Measurements from ENCODE around the gene PTGDR. TPM values are rescaled to one million over a fixed set of nuclear protein-coding genes. Genes with fewer than 3 reads are reported as not detected.

Gene PTGDR
- total RNA-seq, 1 donor from 2014 or later: not detected

DNA sequence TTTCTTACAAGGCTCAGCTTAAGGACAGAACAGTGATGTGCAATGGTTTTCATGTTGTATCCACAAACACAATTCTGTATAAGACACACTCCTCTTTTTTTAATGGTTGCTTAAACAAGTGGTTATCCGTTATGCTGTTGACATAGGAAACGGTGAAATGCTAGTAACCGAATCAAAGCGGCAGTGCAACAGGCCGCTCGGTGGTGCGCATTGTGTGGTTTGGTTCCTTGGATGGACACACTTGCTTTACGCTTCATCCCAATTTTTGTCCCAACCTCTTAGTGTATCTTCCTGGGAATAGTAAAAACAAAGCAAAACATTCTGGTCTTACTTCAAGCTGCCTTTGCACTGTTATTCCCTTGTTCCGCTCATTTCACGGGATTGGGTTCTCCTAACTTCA lies 46.0 kb downstream of the PTGDR start:
- Histone ChIP-seq H3K27me3 (ENCODE audit: control insufficient read depth, insufficient read depth, low read length) (no peaks in the 10 kb centered on the region), H3K36me3 (ENCODE audit: control insufficient read depth, insufficient read depth, low read length) (no peaks in the 10 kb centered on the region), H3K4me3 (ENCODE audit: low read depth, low read length) (peak overlapping the region; percentile 57)
- TF ChIP-seq, protein P1, sequence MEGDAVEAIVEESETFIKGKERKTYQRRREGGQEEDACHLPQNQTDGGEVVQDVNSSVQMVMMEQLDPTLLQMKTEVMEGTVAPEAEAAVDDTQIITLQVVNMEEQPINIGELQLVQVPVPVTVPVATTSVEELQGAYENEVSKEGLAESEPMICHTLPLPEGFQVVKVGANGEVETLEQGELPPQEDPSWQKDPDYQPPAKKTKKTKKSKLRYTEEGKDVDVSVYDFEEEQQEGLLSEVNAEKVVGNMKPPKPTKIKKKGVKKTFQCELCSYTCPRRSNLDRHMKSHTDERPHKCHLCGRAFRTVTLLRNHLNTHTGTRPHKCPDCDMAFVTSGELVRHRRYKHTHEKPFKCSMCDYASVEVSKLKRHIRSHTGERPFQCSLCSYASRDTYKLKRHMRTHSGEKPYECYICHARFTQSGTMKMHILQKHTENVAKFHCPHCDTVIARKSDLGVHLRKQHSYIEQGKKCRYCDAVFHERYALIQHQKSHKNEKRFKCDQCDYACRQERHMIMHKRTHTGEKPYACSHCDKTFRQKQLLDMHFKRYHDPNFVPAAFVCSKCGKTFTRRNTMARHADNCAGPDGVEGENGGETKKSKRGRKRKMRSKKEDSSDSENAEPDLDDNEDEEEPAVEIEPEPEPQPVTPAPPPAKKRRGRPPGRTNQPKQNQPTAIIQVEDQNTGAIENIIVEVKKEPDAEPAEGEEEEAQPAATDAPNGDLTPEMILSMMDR (IDR thresholded peaks at IDR 0.05; ENCODE audit: insufficient read depth, low read length, poor library complexity, severe bottlenecking): no peak
- DNase-seq (ENCODE audit: low read depth): no peak

DNA sequence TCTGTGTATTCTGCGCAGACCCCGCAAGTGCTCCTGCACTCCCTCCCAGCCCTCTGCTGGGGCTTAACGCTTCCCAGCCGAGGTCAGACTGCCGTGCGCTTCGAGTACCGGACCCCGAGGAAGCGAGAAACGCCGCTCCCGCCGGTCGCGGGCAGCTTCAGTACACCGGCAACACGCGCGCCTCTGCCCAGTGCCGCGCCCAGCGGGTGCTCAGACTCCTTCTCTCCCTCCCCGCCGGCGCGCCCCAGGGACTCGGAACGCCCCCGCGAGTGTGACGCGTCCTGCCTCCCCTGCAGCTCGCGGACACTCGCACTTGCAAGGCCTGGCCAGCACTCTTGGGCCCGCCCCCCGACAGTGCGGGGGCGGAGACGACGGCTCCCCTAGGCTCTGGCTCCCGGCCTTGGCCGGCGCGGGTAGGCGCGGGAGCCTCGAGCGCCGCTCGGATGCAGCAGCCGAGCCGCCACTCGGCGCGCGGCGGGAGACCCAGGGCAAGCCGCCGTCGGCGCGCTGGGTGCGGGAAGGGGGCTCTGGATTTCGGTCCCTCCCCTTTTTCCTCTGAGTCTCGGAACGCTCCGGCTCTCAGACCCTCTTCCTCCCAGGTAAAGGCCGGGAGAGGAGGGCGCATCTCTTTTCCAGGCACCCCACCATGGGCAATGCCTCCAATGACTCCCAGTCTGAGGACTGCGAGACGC lies 46.6 kb downstream of the PTGDR start, which contains the start of gene PTGER2:
Gene PTGER2, plus strand, starts transcription at position 410 of the 692 bp plus-strand sequence. Its CDS starts 237 bp downstream, at position 647.
- H3K4me3 ChIP-seq (ENCODE audit: low read depth, low read length): peak within 1 kb of the TSS; percentile 57
- no peaks in the 10 kb centered on the region for H3K27me3 ChIP-seq (ENCODE audit: control insufficient read depth, insufficient read depth, low read length)
- DNase-seq (ENCODE audit: low read depth): peak; percentile 74
- no peaks in the 10 kb centered on the region for H3K36me3 ChIP-seq (ENCODE audit: control insufficient read depth, insufficient read depth, low read length)
- TF ChIP-seq, protein P1 (IDR thresholded peaks at IDR 0.05; ENCODE audit: insufficient read depth, low read length, poor library complexity, severe bottlenecking): no peak

DNA sequence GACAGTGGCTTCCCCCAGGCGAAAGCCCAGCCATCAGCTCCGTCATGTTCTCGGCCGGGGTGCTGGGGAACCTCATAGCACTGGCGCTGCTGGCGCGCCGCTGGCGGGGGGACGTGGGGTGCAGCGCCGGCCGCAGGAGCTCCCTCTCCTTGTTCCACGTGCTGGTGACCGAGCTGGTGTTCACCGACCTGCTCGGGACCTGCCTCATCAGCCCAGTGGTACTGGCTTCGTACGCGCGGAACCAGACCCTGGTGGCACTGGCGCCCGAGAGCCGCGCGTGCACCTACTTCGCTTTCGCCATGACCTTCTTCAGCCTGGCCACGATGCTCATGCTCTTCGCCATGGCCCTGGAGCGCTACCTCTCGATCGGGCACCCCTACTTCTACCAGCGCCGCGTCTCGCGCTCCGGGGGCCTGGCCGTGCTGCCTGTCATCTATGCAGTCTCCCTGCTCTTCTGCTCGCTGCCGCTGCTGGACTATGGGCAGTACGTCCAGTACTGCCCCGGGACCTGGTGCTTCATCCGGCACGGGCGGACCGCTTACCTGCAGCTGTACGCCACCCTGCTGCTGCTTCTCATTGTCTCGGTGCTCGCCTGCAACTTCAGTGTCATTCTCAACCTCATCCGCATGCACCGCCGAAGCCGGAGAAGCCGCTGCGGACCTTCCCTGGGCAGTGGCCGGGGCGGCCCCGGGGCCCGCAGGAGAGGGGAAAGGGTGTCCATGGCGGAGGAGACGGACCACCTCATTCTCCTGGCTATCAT lies 47.3 kb downstream of the PTGDR start:
- DNase-seq (ENCODE audit: low read depth): no peak
- H3K4me3 ChIP-seq (ENCODE audit: low read depth, low read length): peak overlapping the region; percentile 57
- no peaks in the 10 kb centered on the region for H3K27me3 ChIP-seq (ENCODE audit: control insufficient read depth, insufficient read depth, low read length)
- TF ChIP-seq, protein P1 (IDR thresholded peaks at IDR 0.05; ENCODE audit: insufficient read depth, low read length, poor library complexity, severe bottlenecking): no peak
- no peaks in the 10 kb centered on the region for H3K36me3 ChIP-seq (ENCODE audit: control insufficient read depth, insufficient read depth, low read length)

DNA sequence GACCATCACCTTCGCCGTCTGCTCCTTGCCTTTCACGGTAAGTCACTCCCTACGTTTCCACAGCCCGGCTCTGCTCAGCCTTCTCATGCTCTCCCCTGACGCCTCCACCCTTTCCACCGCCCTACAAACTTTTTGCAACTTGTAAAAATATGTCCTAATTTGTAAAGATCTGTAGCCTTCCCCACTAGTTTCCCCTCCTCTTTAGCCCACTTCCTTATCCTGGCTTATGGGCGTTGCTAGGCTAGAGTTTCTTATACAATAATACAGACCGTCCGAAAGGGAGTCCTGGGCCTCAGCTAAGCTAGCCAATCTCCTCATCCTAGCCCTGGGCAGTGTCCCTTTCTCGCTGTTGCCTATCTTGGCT lies 47.8 kb downstream of the PTGDR start:
- Histone ChIP-seq H3K36me3 (ENCODE audit: control insufficient read depth, insufficient read depth, low read length) (no peaks in the 10 kb centered on the region), H3K27me3 (ENCODE audit: control insufficient read depth, insufficient read depth, low read length) (no peaks in the 10 kb centered on the region), H3K4me3 (ENCODE audit: low read depth, low read length) (peak overlapping the region; percentile 57)
- TF ChIP-seq, protein P1 (IDR thresholded peaks at IDR 0.05; ENCODE audit: insufficient read depth, low read length, poor library complexity, severe bottlenecking): no peak
- no peak for DNase-seq (ENCODE audit: low read depth)

DNA sequence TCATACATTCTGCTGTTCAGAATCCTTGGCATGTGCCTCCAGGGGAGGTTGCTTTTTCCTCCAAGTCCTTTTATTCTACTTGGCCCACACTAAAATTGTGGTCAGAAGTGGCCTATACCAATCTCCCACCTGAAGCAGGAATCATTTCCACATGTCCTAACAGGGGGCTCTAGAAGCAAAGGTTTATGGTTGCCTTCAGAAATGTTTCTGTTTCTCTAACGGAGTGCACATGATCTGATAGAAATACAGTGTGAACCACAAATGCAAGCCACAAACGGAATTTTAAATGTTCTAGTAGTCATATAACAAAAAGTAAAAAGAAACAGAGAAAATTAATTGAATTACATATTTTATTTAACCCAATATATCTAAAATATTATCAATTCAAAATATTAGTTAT lies 50.6 kb downstream of the PTGDR start:
- H3K27me3 ChIP-seq (ENCODE audit: control insufficient read depth, insufficient read depth, low read length): no peaks in the 10 kb centered on the region
- no peaks in the 10 kb centered on the region for H3K36me3 ChIP-seq (ENCODE audit: control insufficient read depth, insufficient read depth, low read length)
- H3K4me3 ChIP-seq (ENCODE audit: low read depth, low read length): no peak overlapping the region
- DNase-seq (ENCODE audit: low read depth): no peak
- TF ChIP-seq, protein P1 (IDR thresholded peaks at IDR 0.05; ENCODE audit: insufficient read depth, low read length, poor library complexity, severe bottlenecking): no peak
